GM18508 (cell line): ENCODE data around the gene ACP7.
"Not testable (repeated sequence)": the region's sequence is repeated elsewhere in the genome, so short reads cannot be mapped to it uniquely, and the experiment has no call there.

Experiments used
- ATAC-seq: cut with Tn5 transposase; IDR thresholded peaks from one replicate; pipeline ENCODE4 v1.9.1; 2021; ENCODE audit warnings: moderate number of reproducible peaks; ENCODE audit not compliant: insufficient read depth, unreplicated experiment

Gene ACP7

DNA sequence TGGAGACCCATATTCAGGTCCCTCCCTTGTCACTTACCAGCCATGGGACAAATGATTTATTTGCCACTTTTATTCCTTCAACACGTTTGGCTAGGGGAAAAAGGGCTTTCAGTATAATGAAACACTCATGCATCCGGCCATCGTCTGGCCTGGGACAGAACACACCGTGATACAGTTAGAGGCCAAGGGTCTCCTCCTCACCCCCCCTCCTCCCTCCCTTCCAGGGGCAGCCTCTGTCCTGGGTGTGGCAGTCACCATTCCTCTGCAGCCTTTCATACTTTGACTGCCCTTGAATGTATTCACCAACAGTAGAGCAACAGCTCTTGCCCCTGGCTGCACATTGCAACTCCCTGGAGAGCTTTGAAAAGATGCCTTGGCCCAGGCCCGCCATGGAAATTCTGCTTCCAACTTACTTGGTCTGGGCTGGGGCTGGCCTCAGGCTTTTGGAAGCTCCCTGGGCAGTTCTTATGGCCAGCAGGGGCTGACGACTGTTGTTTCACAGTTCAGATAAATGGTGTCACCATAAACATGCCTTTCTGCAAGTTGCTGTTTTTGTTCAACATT is 44.4 kb downstream of the ACP7 start:
- ATAC-seq, result no peak

GRCh38 chr19:39129116-39129515 is 44.9 kb downstream of the ACP7 start:
- ATAC-seq, result no peak

- no peak for ATAC-seq
These were observed 46.4 kb downstream of the ACP7 start for GRCh38 chr19:39130337-39131254.

DNA sequence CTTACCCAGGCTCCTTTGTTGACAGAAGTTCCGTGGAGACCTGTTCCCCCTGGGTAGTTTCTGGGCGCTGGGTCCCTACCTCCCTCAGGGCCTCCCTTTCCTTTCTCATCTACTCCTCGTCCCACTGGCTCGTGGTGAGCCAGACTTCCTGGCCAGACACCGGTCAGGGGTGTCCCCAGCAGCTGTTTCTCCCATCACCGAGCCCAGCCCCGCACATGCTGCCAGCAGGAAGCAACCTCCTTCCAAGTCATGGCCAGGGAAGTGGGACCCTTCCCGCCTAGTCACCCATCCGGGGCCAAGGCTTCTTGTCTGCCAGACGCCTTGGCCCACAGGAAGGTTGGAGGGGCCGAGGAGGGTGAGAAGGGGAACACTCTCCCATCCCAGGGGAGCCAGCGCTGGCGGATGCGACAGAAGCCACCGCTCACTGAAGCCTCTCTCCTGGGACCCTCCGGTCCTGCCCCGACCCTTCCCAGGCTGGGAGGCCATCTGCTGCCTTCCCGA is 47.1 kb downstream of the ACP7 start:
- ATAC-seq, result no peak

- ATAC-seq, result no peak
These were observed 48.3 kb downstream of the ACP7 start for GRCh38 chr19:39132344-39132969.

DNA sequence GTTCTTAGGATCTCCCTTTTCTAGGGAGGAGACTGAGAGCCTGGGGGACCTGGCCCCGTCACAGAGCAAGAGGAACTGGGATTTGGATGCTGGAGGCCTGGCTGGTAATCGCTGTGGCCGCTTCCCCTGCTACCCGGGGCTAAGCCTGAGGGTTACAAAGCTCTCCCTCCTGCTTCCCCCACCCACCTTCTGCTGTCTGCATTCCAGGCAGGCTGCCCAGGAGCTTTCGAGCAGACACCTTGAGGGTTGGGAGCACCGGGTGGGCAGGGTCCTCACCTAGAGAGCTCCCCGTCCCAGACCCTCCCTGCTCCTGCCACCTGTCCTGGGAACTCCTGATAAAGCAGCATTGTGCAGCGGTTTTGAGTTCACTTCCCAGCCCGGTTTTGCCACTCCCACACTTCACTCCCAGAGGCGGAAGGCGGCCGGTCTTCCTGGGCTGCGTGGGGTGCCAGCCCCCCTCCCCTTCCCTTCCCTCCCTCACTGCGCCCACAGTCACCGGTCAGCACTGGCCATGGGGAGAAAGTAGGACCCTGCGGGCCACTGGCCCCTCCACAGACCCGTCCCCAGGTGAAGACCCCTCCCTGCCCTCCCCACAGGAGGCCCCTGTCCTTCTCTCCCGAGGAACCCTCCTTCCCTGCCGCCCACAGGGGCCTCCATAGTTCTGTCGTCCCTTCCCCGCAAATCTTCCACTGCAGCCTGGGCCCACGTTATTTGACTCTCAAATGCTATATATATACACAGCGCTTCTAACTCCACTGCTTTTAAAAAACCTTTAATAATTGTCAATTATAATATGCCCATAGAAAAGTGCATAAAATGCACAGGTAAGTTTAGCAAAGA is 49.5 kb downstream of the ACP7 start:
- ATAC-seq, result no peak

DNA sequence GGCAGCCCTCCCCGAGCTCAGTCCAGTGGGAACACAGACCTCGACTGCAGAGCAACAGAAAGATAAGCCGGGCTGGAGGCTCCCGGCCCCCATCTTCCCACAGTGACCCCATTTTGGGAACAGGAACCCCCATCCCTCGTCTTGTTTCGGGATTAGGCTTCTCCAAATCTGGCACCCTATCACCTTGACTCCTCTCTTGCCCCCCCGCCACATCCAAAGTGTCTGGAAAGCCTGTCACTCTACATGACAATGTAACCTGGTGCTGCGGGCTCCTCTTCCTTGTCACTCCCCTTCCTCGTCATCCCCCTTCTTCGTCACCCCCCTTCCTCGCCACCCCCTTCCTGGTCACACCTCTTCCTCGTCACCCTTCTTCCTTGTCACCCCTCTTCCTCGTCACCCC is 51.5 kb downstream of the ACP7 start:
- no peak for ATAC-seq

DNA sequence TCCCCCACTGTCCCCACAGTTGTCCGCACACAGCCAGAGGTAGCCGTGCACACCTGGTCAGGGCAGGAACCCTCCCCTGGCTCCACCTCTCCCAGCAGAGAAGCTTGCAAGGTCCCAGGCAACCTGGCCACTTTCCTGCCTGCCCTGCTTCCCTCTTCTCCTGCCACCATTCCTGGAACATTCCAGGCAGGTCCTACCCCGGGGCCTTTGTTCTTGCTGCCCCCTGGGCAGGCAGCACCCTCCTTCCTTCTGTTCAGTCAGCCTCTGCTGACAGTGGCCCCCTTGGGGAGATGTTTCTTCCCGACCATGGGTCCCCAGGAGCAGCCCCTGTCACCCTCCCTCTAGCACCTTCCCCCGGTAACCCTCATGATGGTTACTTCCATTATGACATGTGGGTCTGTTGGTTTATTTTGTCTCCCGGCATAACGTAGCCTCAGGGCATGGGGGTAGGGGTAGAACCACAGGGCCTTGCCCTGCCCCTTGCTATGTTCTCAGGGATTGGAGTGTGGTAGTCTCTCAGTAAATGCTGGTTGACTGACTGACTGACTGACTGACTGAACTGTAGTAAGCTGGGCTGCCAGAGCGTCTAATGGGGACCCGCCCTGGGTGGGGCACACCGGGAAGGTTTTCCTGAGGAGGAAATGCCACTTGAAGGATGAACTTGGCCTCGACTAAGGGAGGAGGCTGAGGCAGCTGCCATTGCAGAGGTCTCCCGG is 52.2 kb downstream of the ACP7 start:
- ATAC-seq, result no peak

DNA sequence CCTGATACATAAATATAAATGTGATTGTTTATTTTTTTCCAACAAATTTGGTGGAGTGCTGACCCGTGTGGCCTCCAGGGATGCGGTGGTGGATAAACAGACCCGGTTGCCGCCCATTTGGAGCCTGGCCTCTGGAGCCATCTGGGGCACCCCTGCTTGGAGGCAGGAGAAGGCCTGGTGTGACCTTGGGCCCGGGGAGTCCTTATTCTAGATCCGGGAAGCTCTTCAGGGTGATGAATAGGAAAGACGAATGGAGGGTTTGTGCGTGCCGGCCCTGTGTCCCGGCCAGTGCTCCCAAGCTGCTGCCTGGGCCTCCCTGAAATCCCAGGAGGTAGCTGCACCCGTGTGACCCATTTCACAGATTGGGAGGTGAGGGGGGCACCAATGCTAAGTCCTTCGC is 53.0 kb downstream of the ACP7 start:
- no peak for ATAC-seq

DNA sequence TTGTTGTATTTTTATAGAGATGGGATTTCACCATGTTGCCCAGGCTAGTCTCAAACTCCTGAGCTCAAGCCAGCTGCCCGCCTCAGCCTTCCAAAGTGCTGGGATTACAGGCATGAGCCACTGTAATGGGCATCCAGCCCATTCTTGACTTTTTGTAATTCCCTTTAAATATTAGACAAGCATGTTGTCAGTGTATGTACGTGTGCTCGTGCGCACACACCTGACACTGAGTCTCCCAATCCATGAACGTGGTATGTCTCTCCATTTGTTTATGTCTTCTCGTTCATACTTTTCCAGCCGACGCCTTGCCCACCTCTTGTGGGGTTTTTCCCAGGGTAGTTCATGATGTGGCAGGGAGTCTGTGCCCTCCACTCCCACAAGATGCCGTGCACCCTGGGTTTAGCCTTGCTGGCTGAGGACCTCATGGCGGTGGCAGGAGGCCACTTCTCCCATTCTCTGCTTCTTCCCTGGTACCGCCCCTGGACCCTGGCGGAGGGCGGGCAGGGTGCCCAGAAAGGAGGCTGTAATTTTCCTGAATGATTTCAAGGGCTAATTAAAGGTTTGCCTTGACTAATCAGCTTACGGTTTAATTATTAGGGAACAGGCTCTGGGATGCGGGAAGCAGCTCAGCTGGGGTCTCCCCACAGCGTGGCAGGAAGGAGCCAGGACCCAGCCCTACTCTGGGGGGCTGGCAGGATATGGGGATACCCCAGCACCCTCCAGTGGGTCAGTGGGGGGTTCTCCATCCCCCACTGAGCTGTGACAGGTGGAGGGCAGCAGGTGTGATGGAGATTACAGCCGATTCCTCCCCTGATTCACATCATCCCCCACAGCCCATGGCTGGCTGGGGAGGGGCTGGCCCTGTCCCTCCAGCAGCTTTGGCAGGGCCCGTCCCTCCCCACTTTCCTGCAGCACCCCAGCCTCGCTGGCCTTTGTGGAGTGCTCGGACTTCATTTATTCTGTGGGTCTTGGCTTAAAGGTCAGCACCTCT is 54.3 kb downstream of the ACP7 start:
- ATAC-seq, result no peak

GRCh38 chr19:39139305-39139874 is 55.2 kb downstream of the ACP7 start:
- no peak for ATAC-seq

DNA sequence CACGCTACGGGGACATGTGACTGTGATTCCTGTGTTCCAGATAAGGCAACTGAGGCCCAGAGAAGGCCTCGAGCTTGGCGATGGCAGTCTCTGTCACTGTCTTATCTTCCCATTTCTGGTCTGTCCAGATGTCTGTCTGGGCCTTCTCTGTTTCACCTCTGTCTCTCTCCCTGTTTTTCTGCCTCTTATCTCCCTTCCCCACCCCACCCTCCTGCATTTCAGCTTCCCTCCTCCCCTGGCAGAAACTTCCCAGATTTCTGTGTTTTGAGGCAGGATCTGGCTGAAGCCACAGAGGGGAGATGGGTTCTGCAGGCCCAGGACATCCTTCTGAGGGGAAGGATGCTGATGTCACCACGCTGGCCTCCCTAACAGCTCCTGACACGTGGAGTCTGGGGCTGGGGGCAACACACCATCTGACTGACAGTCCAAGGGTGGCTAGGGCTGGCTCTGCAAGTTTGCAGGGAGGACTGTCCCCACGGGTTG is 55.8 kb downstream of the ACP7 start:
- ATAC-seq, result no peak

DNA sequence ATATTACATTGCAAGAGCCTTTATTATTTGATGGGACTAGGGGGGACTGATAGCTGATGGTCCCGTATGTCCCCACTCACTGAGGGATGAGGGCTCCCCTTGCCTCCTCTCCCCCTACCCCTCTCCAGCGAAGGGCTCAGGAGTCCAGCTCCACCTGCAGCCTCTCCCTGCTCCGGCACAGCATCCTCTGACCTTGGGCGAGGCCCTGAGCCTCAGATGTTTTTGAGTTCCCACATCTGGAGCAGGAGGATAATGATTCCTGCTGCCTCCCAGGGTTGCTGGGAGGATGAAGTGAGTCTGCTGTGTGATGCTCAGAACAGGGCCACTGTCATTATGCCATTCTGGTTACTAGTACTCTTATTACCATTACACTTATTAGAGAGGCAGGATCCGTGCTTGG is 56.4 kb downstream of the ACP7 start:
- ATAC-seq, result no peak

DNA sequence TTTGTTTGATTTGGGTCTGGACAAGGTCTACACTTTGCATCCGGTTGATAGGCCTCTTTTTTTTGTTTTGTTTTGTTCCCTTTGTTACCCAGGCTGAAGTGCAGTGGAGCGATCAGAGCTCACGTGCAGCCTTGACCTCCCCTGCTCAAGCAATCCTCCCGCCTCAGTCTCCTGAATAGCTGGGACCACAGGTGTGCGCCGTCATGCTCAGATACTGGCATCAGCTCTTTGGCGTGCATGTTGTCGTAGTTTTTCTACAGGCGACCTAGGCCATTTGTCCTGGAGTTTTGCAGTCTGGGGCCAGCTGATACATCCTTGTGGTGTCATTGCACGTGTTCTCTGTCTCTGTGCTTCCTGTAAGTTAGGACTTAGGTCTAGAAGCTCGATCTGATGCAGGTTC is 57.8 kb downstream of the ACP7 start:
- ATAC-seq, result no peak

GRCh38 chr19:39142630-39143029 is 58.5 kb downstream of the ACP7 start:
- no peak for ATAC-seq

GRCh38 chr19:39143757-39144289 is 59.7 kb downstream of the ACP7 start:
- ATAC-seq, result not testable (repeated sequence)

DNA sequence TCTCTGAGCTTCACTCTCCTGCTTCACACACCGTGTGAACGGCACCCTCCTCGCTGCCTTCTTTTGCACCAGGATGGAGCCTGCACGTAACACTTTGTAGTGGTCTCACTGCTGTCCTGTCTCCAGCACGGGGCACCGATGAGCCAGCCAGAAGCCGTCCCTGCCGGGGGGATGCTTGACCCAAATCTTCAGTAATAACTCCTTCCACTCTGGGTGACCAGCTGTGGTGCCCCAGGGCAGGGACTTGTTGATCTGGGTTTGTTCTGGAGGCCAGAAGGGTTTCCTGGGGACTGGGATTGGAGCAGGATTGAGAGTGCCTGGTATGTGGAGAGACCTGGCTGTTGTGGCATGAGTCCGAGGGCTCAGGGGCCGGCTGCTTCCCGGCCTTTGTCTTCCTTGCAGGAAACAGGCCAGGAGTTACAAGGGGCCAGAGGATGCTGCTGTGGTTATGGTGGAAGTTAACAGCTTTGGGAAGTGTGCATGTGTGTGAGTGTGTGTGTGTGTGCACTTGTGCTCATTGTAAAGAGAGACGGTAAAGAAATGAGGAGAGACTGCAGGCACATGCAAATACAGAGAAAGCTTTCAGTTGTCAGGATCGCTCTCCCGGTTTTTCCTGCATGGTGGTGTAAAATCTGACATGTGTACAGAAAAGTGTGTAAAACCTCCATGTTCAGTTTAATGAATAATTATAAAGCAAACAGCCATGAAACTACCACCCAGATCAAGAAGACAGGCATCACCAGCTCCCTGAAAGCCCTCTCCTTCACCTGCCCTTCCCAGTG is 60.3 kb downstream of the ACP7 start:
- ATAC-seq, result no peak
